NCI-H1694 treated with DMSO at 0.1 percent for 48 hours (cell line): ENCODE measurements around the gene CDH5.

Experiments
- DNase-seq: peaks from one replicate; lab custom pipeline; 2025; lab: John Stamatoyannopoulos, UW

Gene CDH5

GRCh38 chr16:66354034-66354909, 12.2 kb upstream of the CDH5 start:
- DNase-seq, result no peak

- no peak for DNase-seq
Measured at GRCh38 chr16:66355526-66355925, 11.0 kb upstream of the CDH5 start.

- peak; percentile 65 for DNase-seq
Measured at GRCh38 chr16:66357523-66357928, 9.0 kb upstream of the CDH5 start.

GRCh38 chr16:66358231-66358630, 8.3 kb upstream of the CDH5 start:
- DNase-seq, result no peak

- DNase-seq, result no peak
Measured at GRCh38 chr16:66359012-66359411, 7.5 kb upstream of the CDH5 start.

GRCh38 chr16:66359811-66360608, 6.5 kb upstream of the CDH5 start:
- no peak for DNase-seq

- no peak for DNase-seq
Measured at GRCh38 chr16:66360624-66361324, 5.7 kb upstream of the CDH5 start.

GRCh38 chr16:66361604-66362135, 4.8 kb upstream of the CDH5 start:
- no peak for DNase-seq

GRCh38 chr16:66363211-66363777, 3.2 kb upstream of the CDH5 start:
- DNase-seq, result no peak

GRCh38 chr16:66364117-66364958, 2.2 kb upstream of the CDH5 start:
- DNase-seq, result peak; percentile 92

GRCh38 chr16:66364959-66365306, 1.6 kb upstream of the CDH5 start:
- no peak for DNase-seq

- no peak for DNase-seq
Measured at GRCh38 chr16:66365651-66366050, 840 bp upstream of the CDH5 start.

- no peak for DNase-seq
Measured at GRCh38 chr16:66367968-66368891, 1.7 kb downstream of the CDH5 start.

- DNase-seq, result no peak
Measured at GRCh38 chr16:66369055-66369592, 2.6 kb downstream of the CDH5 start.

GRCh38 chr16:66370786-66371684, 4.5 kb downstream of the CDH5 start:
- DNase-seq, result no peak

GRCh38 chr16:66372078-66372897, 5.8 kb downstream of the CDH5 start:
- no peak for DNase-seq

- no peak for DNase-seq
Measured at GRCh38 chr16:66372898-66373155, 6.3 kb downstream of the CDH5 start.

- DNase-seq, result no peak
Measured at GRCh38 chr16:66373667-66374066, 7.2 kb downstream of the CDH5 start.
